Measurements from ENCODE around the gene ELP6. TPM values are rescaled to one million over a fixed set of nuclear protein-coding genes. Genes with fewer than 3 reads are reported as not detected.

Gene ELP6
- total RNA-seq, 4 donors from 2014 or later = 9.1 to 22.3 (median 21.3) TPM

- intact Hi-C loops (cut with DNase I) = no loop called here
- Histone ChIP-seq H3K4me1 (peaks cover 6 to 21% (median 6%) of the 10 kb centered on the region in 3 donors), H3K9me3 (no peaks in the 10 kb centered on the region), H3K27me3 (peaks cover 0 to 34% (median 0%) of the 10 kb centered on the region in 4 donors), H3K36me3 (no peaks in the 10 kb centered on the region), H3K27ac (no peak overlapping the region), H3K4me3 (no peak overlapping the region)
- WGBS, 2 donors = 18 to 40% methylated on average over 1 to 5 of the region's 21 CpGs
- DNase-seq = no peak
- TF ChIP-seq POLR2A (IDR thresholded peaks at IDR 0.05) (no peak), CTCF (IDR thresholded peaks at IDR 0.05) (no peak)
Measured at GRCh38 chr3:47542471-47543173, 29.1 kb upstream of the ELP6 start.

GRCh38 chr3:47541583-47542108 lies 28.1 kb upstream of the ELP6 start:
- H3K36me3 ChIP-seq = no peaks in the 10 kb centered on the region
- H3K27me3 ChIP-seq = peaks cover 0 to 43% (median 0%) of the 10 kb centered on the region in 4 donors
- H3K4me3 ChIP-seq = no peak overlapping the region
- no peaks in the 10 kb centered on the region for H3K9me3 ChIP-seq
- 64 to 72% methylated on average over 6 of the region's 6 CpGs for WGBS, 2 donors
- peaks cover 6 to 21% (median 6%) of the 10 kb centered on the region in 3 donors for H3K4me1 ChIP-seq
- no peak overlapping the region for H3K27ac ChIP-seq
- intact Hi-C loops (cut with DNase I) = no loop called here
- DNase-seq = no peak
- TF ChIP-seq CTCF (IDR thresholded peaks at IDR 0.05) = no peak
- no peak for TF ChIP-seq POLR2A (IDR thresholded peaks at IDR 0.05)

GRCh38 chr3:47540281-47540680 lies 26.8 kb upstream of the ELP6 start:
- intact Hi-C loops (cut with DNase I) = no loop called here
- Histone ChIP-seq H3K4me3 (no peak overlapping the region), H3K36me3 (no peaks in the 10 kb centered on the region), H3K27ac (no peak overlapping the region), H3K27me3 (peaks cover 0 to 54% (median 0%) of the 10 kb centered on the region in 4 donors), H3K4me1 (peaks cover 6 to 21% (median 6%) of the 10 kb centered on the region in 3 donors), H3K9me3 (no peaks in the 10 kb centered on the region)
- WGBS, 2 donors = 66 to 88% methylated on average over 3 to 4 of the region's 4 CpGs
- DNase-seq = no peak
- TF ChIP-seq POLR2A (IDR thresholded peaks at IDR 0.05) (no peak), CTCF (IDR thresholded peaks at IDR 0.05) (no peak)

- no peak for TF ChIP-seq CTCF (IDR thresholded peaks at IDR 0.05)
- no peak for TF ChIP-seq POLR2A (IDR thresholded peaks at IDR 0.05)
- H3K36me3 ChIP-seq = no peaks in the 10 kb centered on the region
- peaks cover 0 to 24% (median 6%) of the 10 kb centered on the region in 3 donors for H3K4me1 ChIP-seq
- intact Hi-C loops (cut with DNase I) = no loop called here
- no peak overlapping the region for H3K4me3 ChIP-seq
- H3K27me3 ChIP-seq = peaks cover 0 to 59% (median 0%) of the 10 kb centered on the region in 4 donors
- H3K9me3 ChIP-seq = no peaks in the 10 kb centered on the region
- 83 to 85% methylated on average over 4 to 5 of the region's 6 CpGs for WGBS, 2 donors
- no peak overlapping the region for H3K27ac ChIP-seq
- no peak for DNase-seq
Measured at GRCh38 chr3:47536967-47537366, 23.5 kb upstream of the ELP6 start.

GRCh38 chr3:47536221-47536891 lies 22.8 kb upstream of the ELP6 start:
- 100% methylated on average over 1 to 7 of the region's 19 CpGs for WGBS, 2 donors
- H3K4me3 ChIP-seq = no peak overlapping the region
- DNase-seq = no peak
- TF ChIP-seq CTCF (IDR thresholded peaks at IDR 0.05) (no peak), POLR2A (IDR thresholded peaks at IDR 0.05) (no peak)
- H3K4me1 ChIP-seq = peaks cover 0 to 24% (median 6%) of the 10 kb centered on the region in 3 donors
- intact Hi-C loops (cut with DNase I) = no loop called here
- H3K36me3 ChIP-seq = no peaks in the 10 kb centered on the region
- H3K27ac ChIP-seq = no peak overlapping the region
- H3K9me3 ChIP-seq = no peaks in the 10 kb centered on the region
- peaks cover 0 to 53% (median 0%) of the 10 kb centered on the region in 4 donors for H3K27me3 ChIP-seq
